HFFc6 (cell line): ENCODE measurements around the gene PHLDB1. TPM values are rescaled to one million over a fixed set of nuclear protein-coding genes. Genes with fewer than 3 reads are reported as not detected.

Source experiments
- DNase-seq: peaks from one replicate; pipeline ENCODE4 v3.0.0-alpha.2; 2018
- H3K27ac Mint-ChIP-seq: 2 replicates; pipeline ENCODE4 v1.8.0; 2020; ENCODE audit warnings: mild to moderate bottlenecking, mixed read lengths
- H3K27me3 Mint-ChIP-seq: 2 replicates; pipeline ENCODE4 v1.8.0; 2021; ENCODE audit warnings: mild to moderate bottlenecking, moderate library complexity, mixed read lengths; ENCODE audit not compliant: insufficient read depth
- H3K36me3 Mint-ChIP-seq: 2 replicates; pipeline ENCODE4 v1.8.0; 2021; ENCODE audit warnings: low read depth, mixed read lengths
- H3K4me1 Mint-ChIP-seq: 2 replicates; pipeline ENCODE4 v1.8.0; 2020; ENCODE audit warnings: low read depth, mixed read lengths
- H3K4me3 Mint-ChIP-seq: 2 replicates; pipeline ENCODE4 v1.8.0; 2020; ENCODE audit warnings: mild to moderate bottlenecking, moderate library complexity, mixed read lengths
- H3K9me3 Mint-ChIP-seq: 2 replicates; pipeline ENCODE4 v1.8.0; 2020; ENCODE audit warnings: mild to moderate bottlenecking, mixed read lengths
- CTCF ChIP-seq: fragments of 200-600 bp; sonication (generic); IDR thresholded peaks from 2 replicates; pipeline ENCODE4 v1.5.0; 2021; ENCODE audit warnings: antibody characterized with exemption, mild to moderate bottlenecking
- total RNA-seq, 6 experiments: library from RNA; stranded (reverse); fragmentation: NEBNext Ultra II Directional; extraction: Animal tissue kit (Norgen Biotek cat#: 25700); gene quantifications; 2 replicates in 1 of 6; 3 replicates in 5 of 6; pipeline ENCODE4 v1.2.3, GENCODE V29; 2021

The PHLDB1 gene
- total RNA-seq, 6 experiments from 2014 or later: 106 to 121 (median 114) TPM

GRCh38 chr11:118641397-118642019 is 34.1 kb downstream of the PHLDB1 start:
- no peak for DNase-seq
- no peak overlapping the region for H3K4me3 Mint-ChIP-seq
- H3K9me3 Mint-ChIP-seq: no peaks in the 10 kb centered on the region
- no peak overlapping the region for H3K27ac Mint-ChIP-seq
- peaks cover 17% of the 10 kb centered on the region for H3K36me3 Mint-ChIP-seq
- no peak for TF ChIP-seq CTCF
- H3K27me3 Mint-ChIP-seq: no peaks in the 10 kb centered on the region
- H3K4me1 Mint-ChIP-seq: peaks cover 6% of the 10 kb centered on the region

- Mint-ChIP-seq H3K36me3 (peaks cover 18% of the 10 kb centered on the region; the same call in 1 of the 2 replicates), H3K27me3 (peaks cover under 1% of the 10 kb centered on the region; the same call in 1 of the 2 replicates)
- no peak for TF ChIP-seq CTCF
Observed at GRCh38 chr11:118643142-118643994, 36.0 kb downstream of the PHLDB1 start.

GRCh38 chr11:118643995-118644345 is 36.6 kb downstream of the PHLDB1 start:
- Mint-ChIP-seq H3K4me3 (no peak overlapping the region), H3K27ac (no peak overlapping the region), H3K4me1 (no peaks in the 10 kb centered on the region; the same call in 1 of the 2 replicates), H3K27me3 (peaks cover 4% of the 10 kb centered on the region; the same call in 1 of the 2 replicates), H3K36me3 (peaks cover 16% of the 10 kb centered on the region; the same call in 1 of the 2 replicates), H3K9me3 (no peaks in the 10 kb centered on the region)
- no peak for TF ChIP-seq CTCF
- DNase-seq: no peak

More at GRCh38 chr11:118643142-118643994, 36.0 kb downstream of the PHLDB1 start:
- Mint-ChIP-seq H3K4me1 (no peaks in the 10 kb centered on the region; the same call in 1 of the 2 replicates), H3K9me3 (no peaks in the 10 kb centered on the region), H3K4me3 (no peak overlapping the region), H3K27ac (no peak overlapping the region)
- no peak for DNase-seq

GRCh38 chr11:118644496-118644895 is 37.1 kb downstream of the PHLDB1 start:
- no peak for DNase-seq
- no peak for TF ChIP-seq CTCF

GRCh38 chr11:118645066-118645715 is 37.8 kb downstream of the PHLDB1 start:
- no peak overlapping the region for H3K4me3 Mint-ChIP-seq
- H3K27me3 Mint-ChIP-seq: peaks cover 4% of the 10 kb centered on the region; the same call in 1 of the 2 replicates
- H3K27ac Mint-ChIP-seq: no peak overlapping the region
- H3K4me1 Mint-ChIP-seq: no peaks in the 10 kb centered on the region; the same call in 1 of the 2 replicates
- no peak for DNase-seq
- peaks cover 16% of the 10 kb centered on the region; the same call in 1 of the 2 replicates for H3K36me3 Mint-ChIP-seq
- H3K9me3 Mint-ChIP-seq: no peaks in the 10 kb centered on the region
- TF ChIP-seq CTCF: no peak

More at GRCh38 chr11:118644496-118644895, 37.1 kb downstream of the PHLDB1 start:
- Mint-ChIP-seq H3K9me3 (no peaks in the 10 kb centered on the region), H3K4me3 (no peak overlapping the region), H3K27me3 (peaks cover 4% of the 10 kb centered on the region; the same call in 1 of the 2 replicates), H3K4me1 (no peaks in the 10 kb centered on the region; the same call in 1 of the 2 replicates), H3K36me3 (peaks cover 16% of the 10 kb centered on the region; the same call in 1 of the 2 replicates), H3K27ac (no peak overlapping the region)
